Fibroblast of mammary gland (primary cell): ENCODE measurements around the gene IGFN1.

Experiments used
- DNase-seq: peaks from one replicate; pipeline ENCODE4 v3.0.0-alpha.2; 2010; ENCODE audit warnings: low read depth
- H3K4me3 ChIP-seq: 2 replicates; pipeline ENCODE4 v1.5.1; 2011; ENCODE audit warnings: low read depth, mild to moderate bottlenecking, low read length, moderate library complexity; ENCODE audit not compliant: control insufficient read depth
- CTCF ChIP-seq: conservative IDR thresholded peaks from 2 replicates; pipeline ENCODE4 v1.5.1; 2011; ENCODE audit warnings: low read depth, low read length, inconsistent platforms; ENCODE audit not compliant: control insufficient read depth, insufficient read depth

IGFN1 gene

GRCh38 chr1:201240171-201240570 lies 49.5 kb downstream of the IGFN1 start:
- no peak for TF ChIP-seq CTCF
- DNase-seq: no peak
- H3K4me3 ChIP-seq: no peak overlapping the region

GRCh38 chr1:201241736-201242135 lies 51.1 kb downstream of the IGFN1 start:
- no peak for DNase-seq
- TF ChIP-seq CTCF: no peak
- H3K4me3 ChIP-seq: no peak overlapping the region

- no peak for TF ChIP-seq CTCF
- no peak for DNase-seq
- no peak overlapping the region for H3K4me3 ChIP-seq
Measured at GRCh38 chr1:201245082-201245481, 54.5 kb downstream of the IGFN1 start.

- no peak for DNase-seq
- TF ChIP-seq CTCF: no peak
Measured at GRCh38 chr1:201248721-201249559, 58.3 kb downstream of the IGFN1 start.

GRCh38 chr1:201250326-201251011 lies 59.8 kb downstream of the IGFN1 start:
- no peak overlapping the region for H3K4me3 ChIP-seq
- DNase-seq: no peak
- no peak for TF ChIP-seq CTCF

More at GRCh38 chr1:201248721-201249559, 58.3 kb downstream of the IGFN1 start:
- no peak overlapping the region for H3K4me3 ChIP-seq

GRCh38 chr1:201251411-201251810 lies 60.8 kb downstream of the IGFN1 start:
- no peak for TF ChIP-seq CTCF
- DNase-seq: no peak
- H3K4me3 ChIP-seq: no peak overlapping the region
